ENCODE results near the gene PIP5K1B.

- TF ChIP-seq CTCF (IDR thresholded peaks at IDR 0.05; ENCODE audit: low read depth, low read length, missing input control) (no peak), JUND (IDR thresholded peaks at IDR 0.05) (no peak), TAF1 (conservative IDR thresholded peaks at IDR 0.05) (no peak), REST (IDR thresholded peaks at IDR 0.05) (no peak), GABPA (IDR thresholded peaks at IDR 0.05 in 1 of 2, conservative IDR thresholded peaks at IDR 0.05 in 1 of 2) (no peak)
Measured at GRCh38 chr9:68775003-68775730, 70.1 kb downstream of the PIP5K1B start.
